ENCODE data around the gene VEGFA. TPM values are rescaled to one million over a fixed set of nuclear protein-coding genes. Genes with fewer than 3 reads are reported as not detected.
"Not testable (repeated sequence)": the region's sequence is repeated elsewhere in the genome, so short reads cannot be mapped to it uniquely, and the experiment has no call there.

Gene VEGFA
- total RNA-seq, 1 donor from 2014 or later: 194 TPM

DNA sequence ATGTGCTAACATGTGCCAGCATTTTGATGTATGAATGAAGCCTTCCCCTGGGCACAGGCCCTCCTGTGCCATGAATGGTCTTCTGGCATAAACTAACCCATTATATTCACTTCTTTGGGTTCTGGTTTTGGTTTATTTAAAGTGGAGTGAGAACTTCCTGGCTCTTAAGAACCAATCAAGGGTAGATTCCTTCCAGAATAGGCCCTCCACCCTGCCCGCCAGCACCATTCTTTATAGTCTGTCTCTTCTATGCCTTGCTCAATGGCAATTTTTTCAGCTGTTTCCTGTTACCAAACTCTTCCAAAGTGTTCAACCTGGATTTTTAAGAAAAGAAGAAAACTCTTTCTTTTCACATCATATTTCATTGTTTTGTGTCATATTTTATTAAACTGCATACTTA lies 44.1 kb downstream of the VEGFA start:
- intact Hi-C loops (cut with DNase I): no loop called here
- no peak for DNase-seq (ENCODE audit: extremely low spot score in 2 of 2)
- TF ChIP-seq, protein P1, sequence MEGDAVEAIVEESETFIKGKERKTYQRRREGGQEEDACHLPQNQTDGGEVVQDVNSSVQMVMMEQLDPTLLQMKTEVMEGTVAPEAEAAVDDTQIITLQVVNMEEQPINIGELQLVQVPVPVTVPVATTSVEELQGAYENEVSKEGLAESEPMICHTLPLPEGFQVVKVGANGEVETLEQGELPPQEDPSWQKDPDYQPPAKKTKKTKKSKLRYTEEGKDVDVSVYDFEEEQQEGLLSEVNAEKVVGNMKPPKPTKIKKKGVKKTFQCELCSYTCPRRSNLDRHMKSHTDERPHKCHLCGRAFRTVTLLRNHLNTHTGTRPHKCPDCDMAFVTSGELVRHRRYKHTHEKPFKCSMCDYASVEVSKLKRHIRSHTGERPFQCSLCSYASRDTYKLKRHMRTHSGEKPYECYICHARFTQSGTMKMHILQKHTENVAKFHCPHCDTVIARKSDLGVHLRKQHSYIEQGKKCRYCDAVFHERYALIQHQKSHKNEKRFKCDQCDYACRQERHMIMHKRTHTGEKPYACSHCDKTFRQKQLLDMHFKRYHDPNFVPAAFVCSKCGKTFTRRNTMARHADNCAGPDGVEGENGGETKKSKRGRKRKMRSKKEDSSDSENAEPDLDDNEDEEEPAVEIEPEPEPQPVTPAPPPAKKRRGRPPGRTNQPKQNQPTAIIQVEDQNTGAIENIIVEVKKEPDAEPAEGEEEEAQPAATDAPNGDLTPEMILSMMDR (IDR thresholded peaks at IDR 0.05): no peak
- no peak for TF ChIP-seq POLR2AphosphoS5 (IDR thresholded peaks at IDR 0.05; ENCODE audit: insufficient read depth in 1 of 2, low read depth in 1 of 2)
- Histone ChIP-seq H3K4me3 (no peak overlapping the region), H3K27ac (no peak overlapping the region), H3K9me3 (no peaks in the 10 kb centered on the region), H3K4me1 (no peaks in the 10 kb centered on the region), H3K36me3 (no peaks in the 10 kb centered on the region), H3K27me3 (no peaks in the 10 kb centered on the region)

DNA sequence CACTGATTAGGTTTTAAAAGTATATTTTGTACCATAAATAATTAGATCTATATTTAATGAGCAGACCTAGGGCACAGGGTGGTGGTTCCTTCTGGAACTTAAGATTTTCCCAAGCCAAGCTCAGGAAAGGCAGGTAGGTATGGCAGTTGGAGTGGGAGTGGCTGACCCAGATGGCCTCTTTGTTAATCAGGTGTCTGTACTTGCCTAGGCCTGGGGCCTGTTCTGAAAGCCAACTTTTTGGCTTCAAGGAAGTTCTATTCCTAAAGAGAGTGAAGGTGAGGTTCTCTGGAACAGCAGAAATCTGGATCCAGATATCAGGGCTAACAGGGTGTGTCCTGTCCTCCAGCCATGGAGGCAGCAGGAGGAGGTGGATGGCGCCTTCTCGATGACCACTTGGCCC lies 44.9 kb downstream of the VEGFA start:
- H3K9me3 ChIP-seq: no peaks in the 10 kb centered on the region
- no peak for DNase-seq (ENCODE audit: extremely low spot score in 2 of 2)
- no peaks in the 10 kb centered on the region for H3K4me1 ChIP-seq
- H3K36me3 ChIP-seq: no peaks in the 10 kb centered on the region
- H3K27ac ChIP-seq: no peak overlapping the region
- no peak overlapping the region for H3K4me3 ChIP-seq
- TF ChIP-seq POLR2AphosphoS5 (IDR thresholded peaks at IDR 0.05; ENCODE audit: insufficient read depth in 1 of 2, low read depth in 1 of 2) (no peak), POLR2A (IDR thresholded peaks at IDR 0.05) (no peak)
- TF ChIP-seq, protein P1 (IDR thresholded peaks at IDR 0.05): no peak
- H3K27me3 ChIP-seq: no peaks in the 10 kb centered on the region
- intact Hi-C loops (cut with DNase I): no loop called here

DNA sequence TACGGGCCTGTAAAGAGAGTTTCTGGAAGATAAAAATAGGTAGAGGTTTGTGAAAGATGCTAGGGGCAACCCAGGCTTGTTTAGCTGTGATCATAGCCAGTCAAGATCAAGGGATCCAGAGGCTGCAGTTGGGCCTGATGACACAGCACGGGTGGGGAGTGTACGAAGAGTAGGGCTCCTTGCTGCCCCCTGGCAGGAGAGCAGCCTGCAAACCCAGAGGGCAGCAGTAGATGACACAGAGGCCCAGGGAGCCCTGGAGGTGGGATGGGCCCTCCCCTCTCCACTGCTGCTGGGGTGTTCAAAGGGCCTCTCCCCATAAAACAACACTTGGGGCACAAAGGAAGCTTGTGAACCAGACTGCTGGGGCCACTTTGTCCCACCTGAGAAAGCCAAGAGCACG lies 47.2 kb downstream of the VEGFA start:
- Histone ChIP-seq H3K9me3 (no peaks in the 10 kb centered on the region), H3K36me3 (no peaks in the 10 kb centered on the region), H3K4me1 (no peaks in the 10 kb centered on the region), H3K27ac (no peak overlapping the region), H3K4me3 (no peak overlapping the region), H3K27me3 (no peaks in the 10 kb centered on the region)
- DNase-seq (ENCODE audit: extremely low spot score in 2 of 2): no peak
- intact Hi-C loops (cut with DNase I): no loop called here
- TF ChIP-seq, protein P1 (IDR thresholded peaks at IDR 0.05): peak in 1 of 3 experiments; percentile 7
- no peak for TF ChIP-seq POLR2A (IDR thresholded peaks at IDR 0.05)

DNA sequence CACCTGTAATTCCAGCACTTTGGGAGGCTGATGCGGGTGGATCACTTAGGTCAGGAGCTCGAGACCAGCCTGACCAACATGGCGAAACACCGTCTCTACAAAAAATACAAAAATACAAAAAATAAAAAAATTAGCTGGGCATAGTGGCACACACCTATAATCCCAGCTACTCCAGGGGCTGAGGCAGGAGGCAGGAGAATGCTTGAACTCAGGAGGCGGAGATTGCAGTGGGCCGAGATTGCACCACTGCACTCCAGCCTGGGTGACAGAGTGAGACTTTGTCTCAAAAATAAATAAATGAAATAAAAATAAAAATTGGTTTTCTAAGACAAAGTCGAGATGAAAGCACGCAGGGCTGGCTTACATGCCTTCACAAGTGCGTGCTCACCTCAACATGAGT lies 49.0 kb downstream of the VEGFA start:
- DNase-seq (ENCODE audit: extremely low spot score in 2 of 2); H3K4me1 ChIP-seq; H3K27me3 ChIP-seq; intact Hi-C loops (cut with DNase I); H3K4me3 ChIP-seq; H3K27ac ChIP-seq; H3K36me3 ChIP-seq; H3K9me3 ChIP-seq: not testable (repeated sequence)

DNA sequence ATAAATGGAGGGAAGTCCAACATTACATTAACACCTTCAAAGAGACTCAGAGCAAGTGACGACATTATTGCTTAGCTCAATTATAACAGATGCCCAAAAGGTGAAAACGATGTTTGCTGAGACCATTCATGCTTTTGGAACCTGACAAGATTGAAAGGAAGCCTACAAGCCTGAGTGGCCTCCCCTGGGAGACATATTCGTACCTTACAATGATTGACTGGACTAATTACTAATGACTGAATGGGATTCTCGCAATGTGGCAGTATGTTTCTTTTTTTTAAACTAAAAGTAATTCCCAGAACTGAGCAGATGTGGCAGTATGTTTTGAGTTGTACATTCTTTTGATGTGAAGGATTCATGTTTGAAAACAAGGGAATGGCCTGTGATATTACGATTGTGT lies 49.9 kb downstream of the VEGFA start:
- no peaks in the 10 kb centered on the region for H3K36me3 ChIP-seq
- H3K4me3 ChIP-seq: no peak overlapping the region
- intact Hi-C loops (cut with DNase I): no loop called here
- H3K27ac ChIP-seq: no peak overlapping the region
- no peaks in the 10 kb centered on the region for H3K9me3 ChIP-seq
- H3K4me1 ChIP-seq: peaks cover 10% of the 10 kb centered on the region
- H3K27me3 ChIP-seq: no peaks in the 10 kb centered on the region
- no peak for DNase-seq (ENCODE audit: extremely low spot score in 2 of 2)
- TF ChIP-seq POLR2A (IDR thresholded peaks at IDR 0.05) (no peak), POLR2AphosphoS5 (IDR thresholded peaks at IDR 0.05; ENCODE audit: insufficient read depth in 1 of 2, low read depth in 1 of 2) (no peak)
- TF ChIP-seq, protein P1 (IDR thresholded peaks at IDR 0.05): no peak

DNA sequence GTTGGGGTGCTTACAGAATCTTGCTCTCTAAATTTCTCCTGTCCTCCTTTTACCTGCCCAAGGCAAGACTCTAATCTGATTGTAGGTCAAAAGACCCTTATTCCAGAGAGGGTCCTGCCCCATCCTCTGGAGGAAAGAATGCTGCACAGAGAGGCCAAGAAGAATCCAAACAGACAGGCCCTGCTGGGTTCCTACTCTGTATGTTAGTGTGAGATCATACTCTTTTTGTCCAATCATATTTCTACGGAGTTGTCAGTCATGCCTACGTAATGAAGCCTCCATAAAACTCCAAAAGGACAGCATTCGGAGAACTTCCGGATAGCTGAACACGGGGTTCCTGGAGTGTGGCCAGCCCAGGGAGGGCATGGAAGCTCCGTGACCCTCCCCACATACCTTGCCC lies 50.5 kb downstream of the VEGFA start:
- DNase-seq (ENCODE audit: extremely low spot score in 2 of 2): no peak
- Histone ChIP-seq H3K27ac (no peak overlapping the region), H3K9me3 (no peaks in the 10 kb centered on the region), H3K4me1 (peaks cover 10% of the 10 kb centered on the region), H3K36me3 (no peaks in the 10 kb centered on the region), H3K4me3 (no peak overlapping the region), H3K27me3 (no peaks in the 10 kb centered on the region)
- intact Hi-C loops (cut with DNase I): no loop called here
- TF ChIP-seq, protein P1 (IDR thresholded peaks at IDR 0.05): no peak
- TF ChIP-seq POLR2AphosphoS5 (IDR thresholded peaks at IDR 0.05; ENCODE audit: insufficient read depth in 1 of 2, low read depth in 1 of 2) (no peak), POLR2A (IDR thresholded peaks at IDR 0.05) (no peak)

Data from vagina (tissue), 2 donors.